Osteoblast (primary cell): ENCODE measurements around the gene VIPR2. TPM values are rescaled to one million over a fixed set of nuclear protein-coding genes. Genes with fewer than 3 reads are reported as not detected.
"Not testable (repeated sequence)": the region's sequence is repeated elsewhere in the genome, so short reads cannot be mapped to it uniquely, and the experiment has no call there.

ENCODE experiments used
- DNase-seq: peaks from one replicate; pipeline ENCODE4 v3.0.0; 2011; ENCODE audit warnings: low spot score, mixed read lengths; ENCODE audit not compliant: insufficient read length; ENCODE audit errors: missing footprints
- H2AFZ ChIP-seq: 2 replicates; pipeline ENCODE4 v1.6.0; 2011; ENCODE audit warnings: mild to moderate bottlenecking, low read length
- H3K27ac ChIP-seq: 2 replicates; pipeline ENCODE4 v1.5.1; 2011; ENCODE audit warnings: mild to moderate bottlenecking, low read depth, low read length, moderate library complexity
- H3K27me3 ChIP-seq: 2 replicates; pipeline ENCODE4 v1.6.0; 2012; ENCODE audit warnings: mild to moderate bottlenecking, control low read depth, inconsistent platforms, low read length, moderate library complexity; ENCODE audit not compliant: insufficient read depth
- H3K36me3 ChIP-seq: 2 replicates; pipeline ENCODE4 v1.5.1; 2011; ENCODE audit warnings: mild to moderate bottlenecking, low read length, control low read depth, moderate library complexity; ENCODE audit not compliant: insufficient read depth
- H3K4me1 ChIP-seq: 2 replicates; pipeline ENCODE4 v1.5.1; 2011; ENCODE audit warnings: mild to moderate bottlenecking, low read length, control low read depth, moderate library complexity; ENCODE audit not compliant: insufficient read depth
- H3K4me2 ChIP-seq: 2 replicates; pipeline ENCODE4 v1.6.0; 2011; ENCODE audit warnings: mild to moderate bottlenecking, low read length; ENCODE audit not compliant: insufficient read depth
- H3K4me3 ChIP-seq: fragments of 200-600 bp; sonication (generic); 3 replicates; pipeline ENCODE4 v1.5.1; 2012; ENCODE audit warnings: mild to moderate bottlenecking, low read length, inconsistent platforms; ENCODE audit not compliant: insufficient read depth
- H3K79me2 ChIP-seq: 2 replicates; pipeline ENCODE4 v1.6.0; 2012; ENCODE audit warnings: mild to moderate bottlenecking, low read length, control low read depth, inconsistent platforms; ENCODE audit not compliant: insufficient read depth
- H3K9me3 ChIP-seq: 2 replicates; pipeline ENCODE4 v1.5.1; 2011; ENCODE audit warnings: low read depth, low read length, control low read depth
- H4K20me1 ChIP-seq: 2 replicates; pipeline ENCODE4 v1.6.0; 2012; ENCODE audit warnings: mild to moderate bottlenecking, low read length, control low read depth; ENCODE audit not compliant: insufficient read depth
- CTCF ChIP-seq: IDR thresholded peaks from 2 replicates; pipeline ENCODE4 v1.5.1; 2011; ENCODE audit warnings: mild to moderate bottlenecking, low read depth, low read length, moderate library complexity; ENCODE audit errors: extremely low read depth
- total RNA-seq: library from RNA; depleted of rRNA; stranded (reverse); fragments of >200 nt; gene quantifications from 2 replicates; pipeline ENCODE4 v1.2.3, GENCODE V29; 2012

The VIPR2 gene
- total RNA-seq, 1 donor: not detected

GRCh38 chr7:159007364-159007995 lies 137.2 kb downstream of the VIPR2 start:
- no peak overlapping the region for H3K4me2 ChIP-seq

GRCh38 chr7:159006610-159007130 lies 138.0 kb downstream of the VIPR2 start:
- H4K20me1 ChIP-seq: no peaks in the 10 kb centered on the region
- H3K36me3 ChIP-seq: no peaks in the 10 kb centered on the region
- peak; percentile 26 for DNase-seq
- no peak overlapping the region for H3K4me2 ChIP-seq
- TF ChIP-seq CTCF: no peak
- H3K79me2 ChIP-seq: no peaks in the 10 kb centered on the region
- H3K9me3 ChIP-seq: no peaks in the 10 kb centered on the region
- H3K27me3 ChIP-seq: no peaks in the 10 kb centered on the region
- no peak overlapping the region for H2AFZ ChIP-seq
- no peak overlapping the region for H3K27ac ChIP-seq
- no peaks in the 10 kb centered on the region for H3K4me1 ChIP-seq
- H3K4me3 ChIP-seq: no peak overlapping the region

More at GRCh38 chr7:159007364-159007995, 137.2 kb downstream of the VIPR2 start:
- no peak overlapping the region for H3K27ac ChIP-seq
- H3K4me1 ChIP-seq: no peaks in the 10 kb centered on the region
- TF ChIP-seq CTCF: no peak
- H3K27me3 ChIP-seq: no peaks in the 10 kb centered on the region
- H3K4me3 ChIP-seq: no peak overlapping the region
- H3K36me3 ChIP-seq: no peaks in the 10 kb centered on the region
- H2AFZ ChIP-seq: no peak overlapping the region
- no peaks in the 10 kb centered on the region for H3K9me3 ChIP-seq
- H4K20me1 ChIP-seq: no peaks in the 10 kb centered on the region
- no peaks in the 10 kb centered on the region for H3K79me2 ChIP-seq
- no peak for DNase-seq

GRCh38 chr7:159006022-159006609 lies 138.6 kb downstream of the VIPR2 start:
- not testable (repeated sequence) for H3K4me2 ChIP-seq, H3K4me3 ChIP-seq, H4K20me1 ChIP-seq, H3K27ac ChIP-seq, H3K4me1 ChIP-seq, H2AFZ ChIP-seq, H3K27me3 ChIP-seq, DNase-seq, H3K9me3 ChIP-seq, H3K79me2 ChIP-seq, H3K36me3 ChIP-seq

GRCh38 chr7:159005618-159006017 lies 139.0 kb downstream of the VIPR2 start:
- no peaks in the 10 kb centered on the region for H3K4me1 ChIP-seq
- H3K4me2 ChIP-seq: no peak overlapping the region
- H2AFZ ChIP-seq: no peak overlapping the region
- no peaks in the 10 kb centered on the region for H3K27me3 ChIP-seq
- no peaks in the 10 kb centered on the region for H3K9me3 ChIP-seq
- DNase-seq: no peak
- H3K36me3 ChIP-seq: no peaks in the 10 kb centered on the region
- H3K4me3 ChIP-seq: no peak overlapping the region
- TF ChIP-seq CTCF: no peak
- H3K79me2 ChIP-seq: no peaks in the 10 kb centered on the region
- H3K27ac ChIP-seq: no peak overlapping the region
- H4K20me1 ChIP-seq: no peaks in the 10 kb centered on the region
